Thoracic aorta (tissue), 2 donors: Measurements from ENCODE around the gene KCNMB2. TPM values are rescaled to one million over a fixed set of nuclear protein-coding genes. Genes with fewer than 3 reads are reported as not detected.

Experiments
- ATAC-seq: fragments of 150-250 bp; one replicate; pipeline ENCODE4 v1.8.0; 2017; ENCODE audit warnings: low read depth; ENCODE audit not compliant: insufficient number of reproducible peaks, low FRiP score
- DNase-seq: peaks from one replicate; pipeline ENCODE4 v3.0.0-alpha.2; 2020; ENCODE audit warnings: low spot score
- H3K27ac ChIP-seq, 2 donors: fragments of 200-600 bp; sonication (generic); 1 replicate in 1 of 2; 2 replicates in 1 of 2; pipeline ENCODE4 v1.5.1; 2016; ENCODE audit warnings: mild to moderate bottlenecking in 2 of 2, moderate library complexity in 2 of 2
- H3K27me3 ChIP-seq: fragments of 200-600 bp; sonication (generic); replicated peaks from 2 replicates; pipeline ENCODE4 v1.6.0; 2016; ENCODE audit warnings: mild to moderate bottlenecking; ENCODE audit not compliant: insufficient read depth
- H3K36me3 ChIP-seq: fragments of 200-600 bp; sonication (generic); one replicate; pipeline ENCODE4 v1.5.1; 2016
- H3K4me1 ChIP-seq, 2 donors: fragments of 200-600 bp; sonication (generic); 1 replicate in 1 of 2; 2 replicates in 1 of 2; pipeline versions ENCODE4 v1.5.1 to v1.6.0; 2016; ENCODE audit warnings: low read depth in 2 of 2, mild to moderate bottlenecking in 1 of 2; ENCODE audit not compliant: control insufficient read depth in 1 of 2
- H3K4me3 ChIP-seq: fragments of 200-600 bp; sonication (generic); 2 replicates; pipeline ENCODE4 v1.5.1; 2016; ENCODE audit warnings: mild to moderate bottlenecking
- H3K9me3 ChIP-seq: fragments of 200-600 bp; sonication (generic); 2 replicates; pipeline ENCODE4 v1.5.1; 2016
- total RNA-seq, 2 donors: library from RNA; depleted of rRNA; stranded (reverse); fragments of >200 nt; gene quantifications; one replicate each; pipeline versions ENCODE4 v1.1.0 to v1.2.3, GENCODE V29; 2016
- TF ChIP-seq, protein P1 (sequence below): fragments of 200-600 bp; sonication (generic); IDR thresholded peaks from one replicate; pipeline ENCODE4 v1.5.1; 2019; ENCODE audit warnings: antibody characterized with exemption

Gene KCNMB2
- total RNA-seq, 2 donors from 2014 or later, result not detected

DNA sequence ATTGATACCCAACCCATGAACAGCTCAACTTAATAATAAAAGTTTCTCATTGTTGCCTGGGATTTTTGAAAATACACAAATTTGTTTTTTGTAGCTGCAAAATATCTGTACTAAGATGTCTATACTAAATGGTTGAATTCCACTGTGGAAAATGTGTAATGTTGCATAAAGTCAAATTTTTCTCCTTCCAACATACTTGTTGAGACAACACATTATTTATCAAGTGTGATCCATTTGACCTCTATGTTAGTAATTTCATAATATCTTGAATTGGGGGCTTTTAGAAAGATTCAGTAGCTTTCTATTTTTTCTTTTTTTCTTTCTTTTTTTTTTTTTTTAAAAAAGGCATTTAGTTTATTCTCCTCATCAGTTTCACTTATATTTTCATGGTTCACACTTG lies 88.0 kb downstream of the KCNMB2 start:
- TF ChIP-seq, protein P1, sequence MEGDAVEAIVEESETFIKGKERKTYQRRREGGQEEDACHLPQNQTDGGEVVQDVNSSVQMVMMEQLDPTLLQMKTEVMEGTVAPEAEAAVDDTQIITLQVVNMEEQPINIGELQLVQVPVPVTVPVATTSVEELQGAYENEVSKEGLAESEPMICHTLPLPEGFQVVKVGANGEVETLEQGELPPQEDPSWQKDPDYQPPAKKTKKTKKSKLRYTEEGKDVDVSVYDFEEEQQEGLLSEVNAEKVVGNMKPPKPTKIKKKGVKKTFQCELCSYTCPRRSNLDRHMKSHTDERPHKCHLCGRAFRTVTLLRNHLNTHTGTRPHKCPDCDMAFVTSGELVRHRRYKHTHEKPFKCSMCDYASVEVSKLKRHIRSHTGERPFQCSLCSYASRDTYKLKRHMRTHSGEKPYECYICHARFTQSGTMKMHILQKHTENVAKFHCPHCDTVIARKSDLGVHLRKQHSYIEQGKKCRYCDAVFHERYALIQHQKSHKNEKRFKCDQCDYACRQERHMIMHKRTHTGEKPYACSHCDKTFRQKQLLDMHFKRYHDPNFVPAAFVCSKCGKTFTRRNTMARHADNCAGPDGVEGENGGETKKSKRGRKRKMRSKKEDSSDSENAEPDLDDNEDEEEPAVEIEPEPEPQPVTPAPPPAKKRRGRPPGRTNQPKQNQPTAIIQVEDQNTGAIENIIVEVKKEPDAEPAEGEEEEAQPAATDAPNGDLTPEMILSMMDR, result no peak
- no peak overlapping the region for H3K4me3 ChIP-seq
- no peaks in the 10 kb centered on the region for H3K27me3 ChIP-seq
- DNase-seq (no peak), ATAC-seq (no peak)
- H3K36me3 ChIP-seq, result no peaks in the 10 kb centered on the region
- H3K4me1 ChIP-seq, result no peaks in the 10 kb centered on the region
- no peaks in the 10 kb centered on the region for H3K9me3 ChIP-seq
- no peak overlapping the region for H3K27ac ChIP-seq

DNA sequence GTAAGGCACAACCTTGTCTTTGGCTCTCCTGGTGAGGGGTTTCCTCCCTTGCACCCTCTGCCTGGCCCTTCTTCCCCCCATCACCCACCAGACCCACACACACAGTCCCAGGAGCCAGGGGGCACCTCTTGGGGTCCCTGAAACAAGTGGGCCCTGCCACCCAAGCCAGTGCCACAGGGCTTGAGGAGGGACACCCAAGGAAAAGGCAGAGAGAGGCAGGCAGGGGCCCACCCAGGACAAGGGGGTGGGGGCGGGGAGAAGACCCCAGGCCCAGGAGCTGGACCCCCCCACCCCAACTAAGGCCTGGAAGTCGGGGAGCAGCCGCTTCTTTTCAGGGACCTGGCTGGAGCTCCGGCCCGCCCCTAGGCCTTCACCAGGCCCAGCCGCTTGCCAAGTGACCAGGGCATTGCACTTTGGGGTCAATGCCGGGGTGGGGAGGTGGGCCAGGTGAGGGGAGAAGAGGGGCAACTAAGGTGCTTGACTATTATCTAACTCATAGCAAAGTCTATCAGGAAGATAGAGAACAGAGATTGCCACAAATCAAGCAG lies 88.9 kb downstream of the KCNMB2 start:
- H3K27ac ChIP-seq, result no peak overlapping the region
- no peak overlapping the region for H3K4me3 ChIP-seq
- no peaks in the 10 kb centered on the region for H3K9me3 ChIP-seq
- no peaks in the 10 kb centered on the region for H3K36me3 ChIP-seq
- H3K27me3 ChIP-seq, result no peaks in the 10 kb centered on the region
- TF ChIP-seq, protein P1, result no peak
- ATAC-seq (no peak), DNase-seq (no peak)
- H3K4me1 ChIP-seq, result no peaks in the 10 kb centered on the region

DNA sequence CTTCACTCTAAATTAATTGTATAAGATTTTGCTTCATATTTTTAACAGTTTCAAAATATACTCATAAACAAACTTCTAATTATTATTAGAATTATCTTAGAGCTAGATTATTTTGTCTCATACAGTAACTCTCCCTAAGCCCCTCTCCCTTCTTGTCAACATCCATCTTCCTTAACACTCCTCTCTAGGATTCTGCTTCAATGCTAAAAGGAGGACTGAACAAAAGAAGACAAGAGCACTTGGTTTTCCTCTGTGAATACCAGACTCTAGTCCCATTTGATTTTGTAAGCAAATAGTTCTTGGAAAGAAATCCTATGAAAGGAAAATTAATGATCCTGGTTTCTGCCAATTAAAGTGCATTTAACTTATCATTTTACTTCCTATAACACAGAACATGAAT lies 91.8 kb downstream of the KCNMB2 start:
- no peaks in the 10 kb centered on the region for H3K27me3 ChIP-seq
- DNase-seq (no peak), ATAC-seq (no peak)
- no peaks in the 10 kb centered on the region for H3K4me1 ChIP-seq
- H3K4me3 ChIP-seq, result no peak overlapping the region
- no peak overlapping the region for H3K27ac ChIP-seq
- TF ChIP-seq, protein P1, result no peak
- H3K36me3 ChIP-seq, result no peaks in the 10 kb centered on the region
- no peaks in the 10 kb centered on the region for H3K9me3 ChIP-seq

DNA sequence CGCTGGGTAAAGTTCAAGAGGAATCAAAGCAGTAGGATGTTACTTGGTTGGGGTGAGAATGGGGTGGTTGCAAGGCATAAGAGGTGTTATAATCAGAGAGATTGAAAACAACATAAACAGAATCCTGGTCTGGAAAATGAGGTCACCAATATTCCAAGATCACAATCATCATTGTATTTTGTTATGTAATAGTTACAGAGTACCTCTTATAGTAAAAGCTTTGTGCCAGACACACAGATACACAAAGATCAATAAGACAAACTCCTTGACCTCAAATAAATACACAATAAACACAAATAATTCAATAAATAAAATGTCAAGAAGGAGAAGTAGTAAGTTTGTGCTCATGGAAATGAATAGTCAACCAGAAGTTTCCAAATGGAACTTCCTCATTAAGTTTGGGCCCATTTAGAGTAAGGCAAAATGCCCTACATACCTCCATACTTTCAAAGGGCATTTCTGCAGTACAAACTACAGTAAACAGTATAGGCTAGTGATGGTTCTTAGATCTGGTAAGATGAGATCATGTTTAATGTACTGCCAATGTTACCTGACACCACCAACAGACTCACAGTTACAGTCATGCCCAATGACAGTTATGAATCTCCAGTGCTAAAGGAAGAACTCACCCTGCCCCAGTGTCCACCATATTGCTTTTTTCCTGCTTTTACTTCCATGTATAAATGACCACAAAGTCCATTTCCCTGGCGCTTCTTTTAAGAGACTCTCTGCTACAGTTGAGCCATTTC lies 93.4 kb downstream of the KCNMB2 start:
- no peaks in the 10 kb centered on the region for H3K9me3 ChIP-seq
- H3K4me1 ChIP-seq, result no peaks in the 10 kb centered on the region
- H3K4me3 ChIP-seq, result no peak overlapping the region
- H3K27ac ChIP-seq, result no peak overlapping the region
- H3K36me3 ChIP-seq, result no peaks in the 10 kb centered on the region
- no peaks in the 10 kb centered on the region for H3K27me3 ChIP-seq
- ATAC-seq (no peak), DNase-seq (no peak)
- TF ChIP-seq, protein P1, result no peak

DNA sequence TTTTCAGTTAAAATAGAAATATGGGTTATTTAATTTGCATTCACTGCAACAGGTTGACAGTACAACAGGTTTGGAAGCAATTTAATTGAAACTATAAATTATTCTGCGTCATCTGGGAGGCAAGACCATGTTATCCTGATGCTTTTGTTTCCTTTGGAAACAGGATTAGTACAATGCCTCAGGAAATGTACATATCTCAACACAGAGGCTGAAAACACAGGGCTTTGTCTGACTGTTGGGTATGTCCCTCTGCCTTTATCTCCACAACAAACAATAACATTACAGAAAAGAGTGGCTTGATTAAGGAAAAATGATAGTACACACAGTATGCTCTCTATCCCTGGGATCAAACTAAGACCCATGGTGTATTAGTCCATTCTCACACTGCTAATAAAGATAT lies 95.7 kb downstream of the KCNMB2 start:
- Histone ChIP-seq H3K27ac (no peak overlapping the region), H3K4me3 (no peak overlapping the region), H3K4me1 (no peaks in the 10 kb centered on the region), H3K36me3 (no peaks in the 10 kb centered on the region), H3K9me3 (no peaks in the 10 kb centered on the region), H3K27me3 (no peaks in the 10 kb centered on the region)
- ATAC-seq (no peak), DNase-seq (no peak)
- TF ChIP-seq, protein P1, result no peak
